GM12891 (cell line): ENCODE data around the gene DENND5B.

Source experiments
- DNase-seq: peaks from one replicate; pipeline ENCODE4 v3.0.0; 2011; ENCODE audit warnings: low spot score; ENCODE audit not compliant: insufficient read length
- FAIRE-seq: peaks from 2 replicates; lab custom pipeline; 2011; peaks lifted over from hg19 to GRCh38; lab: Jason Lieb, UNC
- PAX5 ChIP-seq: IDR thresholded peaks from 2 replicates; pipeline ENCODE4 v1.6.1; 2011; ENCODE audit warnings: low read length, moderate library complexity, mild to moderate bottlenecking; ENCODE audit not compliant: insufficient read depth, severe bottlenecking
- POLR2A ChIP-seq: IDR thresholded peaks from 2 replicates; pipeline ENCODE4 v1.6.1; 2011; ENCODE audit warnings: low read depth, low read length, control low read depth
- POLR2AphosphoS5 ChIP-seq: IDR thresholded peaks from 2 replicates; pipeline ENCODE4 v1.6.1; 2011; ENCODE audit warnings: low read depth, low read length, control low read depth
- POU2F2 ChIP-seq: IDR thresholded peaks from 2 replicates; pipeline ENCODE4 v1.6.1; 2011; ENCODE audit warnings: low read depth, mild to moderate bottlenecking, control low read depth, low read length, moderate library complexity
- SPI1 ChIP-seq: IDR thresholded peaks from 2 replicates; pipeline ENCODE4 v1.6.1; 2011; ENCODE audit warnings: low read depth, low read length, control low read depth
- TAF1 ChIP-seq: IDR thresholded peaks from 2 replicates; pipeline ENCODE4 v1.6.1; 2011; ENCODE audit warnings: low read depth, low read length, control low read depth

DENND5B gene

GRCh38 chr12:31525496-31526157 is 65.3 kb downstream of the DENND5B start:
- DNase-seq (no peak), FAIRE-seq (peak; percentile 26)
- TF ChIP-seq POU2F2 = no peak
- peak; percentile 55 for TF ChIP-seq SPI1

DNA sequence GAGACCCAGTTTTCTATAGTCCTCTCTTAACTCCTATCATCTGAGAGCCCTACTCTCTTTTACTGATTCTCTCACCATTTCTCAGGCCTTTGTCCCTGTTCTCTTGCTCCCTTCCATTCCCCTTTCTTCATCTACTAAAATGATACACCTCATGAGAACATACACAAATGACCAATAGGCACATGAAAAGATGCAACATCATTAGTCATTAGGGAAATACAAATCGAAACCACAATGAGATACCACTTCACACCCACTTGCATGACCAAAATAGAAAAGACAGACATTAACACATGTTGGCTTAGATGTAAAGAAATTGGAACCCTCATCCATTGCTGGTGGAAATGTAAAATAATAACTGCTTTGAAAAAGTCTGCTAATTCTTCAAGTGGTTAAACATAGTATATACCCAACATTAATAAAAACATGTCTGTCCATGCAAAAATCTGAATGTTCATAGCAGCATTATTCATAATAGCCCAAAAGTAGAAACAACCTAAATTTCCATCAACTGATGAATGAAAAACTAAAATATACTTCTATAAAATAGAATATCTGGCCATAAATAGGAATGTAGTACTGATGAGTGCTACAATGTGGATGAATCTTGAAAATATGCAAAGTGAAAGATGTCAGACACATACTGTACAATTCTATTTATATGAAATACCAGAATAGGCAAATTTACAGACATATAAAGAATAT is 66.0 kb downstream of the DENND5B start:
- FAIRE-seq = peak; percentile 93

GRCh38 chr12:31523306-31523705 is 67.6 kb downstream of the DENND5B start:
- FAIRE-seq (no peak), DNase-seq (no peak)
- no peak for TF ChIP-seq POLR2A
- no peak for TF ChIP-seq POU2F2

More for the DNA sequence above, 66.0 kb downstream of the DENND5B start:
- DNase-seq = no peak
- TF ChIP-seq PAX5 = no peak
- no peak for TF ChIP-seq POLR2AphosphoS5
- TF ChIP-seq SPI1 = no peak
- no peak for TF ChIP-seq TAF1
- TF ChIP-seq POU2F2 = no peak
- TF ChIP-seq POLR2A = no peak

DNA sequence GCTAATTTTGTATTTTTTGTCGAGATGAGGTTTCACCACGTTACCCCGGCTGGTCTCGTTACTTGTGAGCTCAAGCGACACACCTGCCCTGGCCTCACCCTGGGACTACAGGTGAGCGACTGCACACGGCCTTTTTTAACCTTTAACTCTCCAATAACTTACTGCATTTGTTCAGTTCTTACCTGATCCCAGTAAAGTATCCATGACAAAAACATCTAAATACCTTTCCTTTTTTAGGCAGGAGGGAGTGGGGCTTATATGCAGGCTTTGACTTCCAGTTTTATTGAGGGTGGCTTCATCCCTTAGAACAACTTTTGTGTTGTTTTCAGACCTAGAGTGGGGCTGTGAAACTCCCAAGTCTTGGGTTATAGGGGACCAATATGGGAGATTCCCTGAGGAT is 68.3 kb downstream of the DENND5B start:
- DNase-seq = no peak
- no peak for FAIRE-seq
- TF ChIP-seq PAX5 = no peak
- TF ChIP-seq SPI1 = no peak
- no peak for TF ChIP-seq TAF1
- no peak for TF ChIP-seq POLR2A
- no peak for TF ChIP-seq POU2F2
- TF ChIP-seq POLR2AphosphoS5 = no peak

DNA sequence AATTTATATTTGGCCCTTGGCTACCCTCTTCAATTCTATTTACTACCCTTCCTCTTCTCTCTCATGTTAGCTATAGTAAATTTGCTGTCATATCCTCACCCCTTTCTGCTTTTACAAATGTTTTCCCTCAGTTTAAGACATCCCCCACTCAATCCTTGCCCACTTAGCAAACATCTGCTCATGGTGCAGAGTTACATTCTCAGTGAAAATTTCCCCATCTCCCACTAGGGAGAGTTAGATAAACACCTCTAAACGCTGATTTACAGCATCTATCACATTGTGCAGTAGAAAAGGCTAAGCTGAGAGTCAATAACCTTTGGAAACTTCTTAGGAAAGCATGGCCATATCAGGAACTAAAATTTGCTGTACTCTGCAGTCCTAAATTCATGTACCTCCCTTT is 69.0 kb downstream of the DENND5B start:
- no peak for FAIRE-seq
- no peak for TF ChIP-seq POLR2AphosphoS5
- no peak for TF ChIP-seq SPI1
- TF ChIP-seq POLR2A = no peak
- no peak for TF ChIP-seq PAX5
- no peak for TF ChIP-seq TAF1
- TF ChIP-seq POU2F2 = no peak
- no peak for DNase-seq

DNA sequence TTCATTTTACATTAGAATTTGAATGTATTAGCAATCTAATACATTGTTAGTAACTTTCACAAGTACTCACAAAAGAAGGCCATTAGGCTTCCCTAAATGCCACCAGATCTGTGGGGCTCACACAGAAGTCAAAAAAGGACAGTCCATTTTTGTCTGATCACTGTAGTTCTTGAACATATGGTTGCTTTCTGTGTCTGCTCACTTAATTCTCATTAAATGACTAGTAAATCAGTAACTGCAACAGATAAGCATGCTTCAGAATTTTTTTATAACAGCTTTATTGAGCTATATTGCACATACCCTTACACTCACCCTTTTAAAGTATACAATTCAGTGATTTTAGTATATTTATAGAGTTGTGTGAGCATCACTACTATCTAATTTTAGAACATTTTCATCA is 71.4 kb downstream of the DENND5B start:
- TF ChIP-seq PAX5 (no peak), POLR2AphosphoS5 (no peak), POLR2A (no peak), POU2F2 (no peak), TAF1 (no peak), SPI1 (no peak)
- no peak for DNase-seq
- FAIRE-seq = no peak

- DNase-seq (no peak), FAIRE-seq (no peak)
Measured at GRCh38 chr12:31518680-31519227, 72.2 kb downstream of the DENND5B start.

GRCh38 chr12:31517994-31518393 is 72.9 kb downstream of the DENND5B start:
- FAIRE-seq = no peak
- no peak for TF ChIP-seq PAX5
- TF ChIP-seq POLR2A = no peak
- no peak for TF ChIP-seq SPI1
- TF ChIP-seq POLR2AphosphoS5 = no peak
- no peak for TF ChIP-seq TAF1
- no peak for TF ChIP-seq POU2F2
- DNase-seq = no peak

More at GRCh38 chr12:31518680-31519227, 72.2 kb downstream of the DENND5B start:
- TF ChIP-seq PAX5 (no peak), POLR2AphosphoS5 (no peak), SPI1 (no peak)

- DNase-seq (no peak), FAIRE-seq (no peak)
- no peak for TF ChIP-seq POLR2A
- no peak for TF ChIP-seq POU2F2
- no peak for TF ChIP-seq SPI1
- TF ChIP-seq PAX5 = no peak
- TF ChIP-seq POLR2AphosphoS5 = no peak
- TF ChIP-seq TAF1 = no peak
Measured at GRCh38 chr12:31516702-31517101, 74.2 kb downstream of the DENND5B start.

- no peak for DNase-seq
- TF ChIP-seq POLR2A = no peak
- no peak for TF ChIP-seq TAF1
- TF ChIP-seq POLR2AphosphoS5 = no peak
- no peak for TF ChIP-seq POU2F2
- TF ChIP-seq SPI1 = no peak
- no peak for TF ChIP-seq PAX5
Measured at GRCh38 chr12:31514912-31515311, 76.0 kb downstream of the DENND5B start.

More at GRCh38 chr12:31514912-31515311, 76.0 kb downstream of the DENND5B start:
- FAIRE-seq = no peak
